ENCODE measurements around the gene SND1.

SND1 gene

DNA sequence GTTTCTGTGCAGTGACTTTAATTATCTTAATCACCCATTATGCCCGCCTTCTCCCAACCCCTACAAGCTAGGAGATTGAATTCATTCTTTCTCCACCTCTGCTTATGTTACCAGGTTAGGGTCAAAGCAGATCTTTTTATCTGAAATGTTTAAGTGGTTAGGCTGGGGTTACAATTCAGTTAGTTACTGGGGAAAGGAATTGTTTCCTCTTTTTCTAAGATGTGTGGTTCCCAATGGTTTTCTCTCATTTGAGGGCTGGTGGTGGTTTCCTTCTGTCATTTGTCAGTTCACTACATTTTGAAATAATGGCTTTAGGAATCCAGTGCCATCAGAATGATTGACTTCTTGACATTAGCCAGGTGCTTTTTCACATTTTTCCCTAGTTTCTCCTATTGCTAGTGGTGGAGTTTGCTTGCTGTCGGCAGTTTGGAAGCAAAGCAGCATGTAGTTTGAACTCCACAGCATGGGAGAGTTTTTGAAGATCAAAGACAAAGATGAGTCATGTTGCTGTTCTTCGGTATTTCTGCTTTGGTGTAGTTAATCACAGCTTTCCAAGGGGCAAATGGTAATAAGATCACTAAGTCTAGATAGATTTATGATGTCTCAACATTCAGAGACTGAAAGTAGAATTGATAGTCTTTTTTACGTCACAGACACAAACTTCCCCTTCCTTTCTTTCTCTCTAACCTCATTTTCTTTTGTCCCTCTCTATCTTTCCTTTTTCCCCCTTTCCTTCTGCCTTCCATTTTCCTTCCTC, 168.2 kb downstream of the SND1 start:
- TF ChIP-seq, protein P1, sequence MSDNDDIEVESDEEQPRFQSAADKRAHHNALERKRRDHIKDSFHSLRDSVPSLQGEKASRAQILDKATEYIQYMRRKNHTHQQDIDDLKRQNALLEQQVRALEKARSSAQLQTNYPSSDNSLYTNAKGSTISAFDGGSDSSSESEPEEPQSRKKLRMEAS (IDR thresholded peaks at IDR 0.05): no peak
- TF ChIP-seq RAD21 (IDR thresholded peaks at IDR 0.05; ENCODE audit: low read depth) (no peak), CEBPB (IDR thresholded peaks at IDR 0.05) (no peak), TCF12 (IDR thresholded peaks at IDR 0.05; ENCODE audit: low read depth) (no peak), EGR1 (IDR thresholded peaks at IDR 0.05) (no peak), NFIC (IDR thresholded peaks at IDR 0.05) (no peak), CREB1 (IDR thresholded peaks at IDR 0.05; ENCODE audit: low read depth) (no peak), ZBTB7A (IDR thresholded peaks at IDR 0.05; ENCODE audit: low read depth) (no peak), FOXM1 (IDR thresholded peaks at IDR 0.05; ENCODE audit: borderline replicate concordance, low read depth) (no peak), YY1 (IDR thresholded peaks at IDR 0.05; ENCODE audit: low read depth) (no peak), TAF1 (IDR thresholded peaks at IDR 0.05; ENCODE audit: low read depth) (no peak), TEAD4 (IDR thresholded peaks at IDR 0.05) (no peak), EP300 (IDR thresholded peaks at IDR 0.05; ENCODE audit: borderline replicate concordance) (no peak)
- TF ChIP-seq, protein P2, sequence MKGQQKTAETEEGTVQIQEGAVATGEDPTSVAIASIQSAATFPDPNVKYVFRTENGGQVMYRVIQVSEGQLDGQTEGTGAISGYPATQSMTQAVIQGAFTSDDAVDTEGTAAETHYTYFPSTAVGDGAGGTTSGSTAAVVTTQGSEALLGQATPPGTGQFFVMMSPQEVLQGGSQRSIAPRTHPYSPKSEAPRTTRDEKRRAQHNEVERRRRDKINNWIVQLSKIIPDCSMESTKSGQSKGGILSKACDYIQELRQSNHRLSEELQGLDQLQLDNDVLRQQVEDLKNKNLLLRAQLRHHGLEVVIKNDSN (IDR thresholded peaks at IDR 0.05): no peak
- TF ChIP-seq, protein P3, sequence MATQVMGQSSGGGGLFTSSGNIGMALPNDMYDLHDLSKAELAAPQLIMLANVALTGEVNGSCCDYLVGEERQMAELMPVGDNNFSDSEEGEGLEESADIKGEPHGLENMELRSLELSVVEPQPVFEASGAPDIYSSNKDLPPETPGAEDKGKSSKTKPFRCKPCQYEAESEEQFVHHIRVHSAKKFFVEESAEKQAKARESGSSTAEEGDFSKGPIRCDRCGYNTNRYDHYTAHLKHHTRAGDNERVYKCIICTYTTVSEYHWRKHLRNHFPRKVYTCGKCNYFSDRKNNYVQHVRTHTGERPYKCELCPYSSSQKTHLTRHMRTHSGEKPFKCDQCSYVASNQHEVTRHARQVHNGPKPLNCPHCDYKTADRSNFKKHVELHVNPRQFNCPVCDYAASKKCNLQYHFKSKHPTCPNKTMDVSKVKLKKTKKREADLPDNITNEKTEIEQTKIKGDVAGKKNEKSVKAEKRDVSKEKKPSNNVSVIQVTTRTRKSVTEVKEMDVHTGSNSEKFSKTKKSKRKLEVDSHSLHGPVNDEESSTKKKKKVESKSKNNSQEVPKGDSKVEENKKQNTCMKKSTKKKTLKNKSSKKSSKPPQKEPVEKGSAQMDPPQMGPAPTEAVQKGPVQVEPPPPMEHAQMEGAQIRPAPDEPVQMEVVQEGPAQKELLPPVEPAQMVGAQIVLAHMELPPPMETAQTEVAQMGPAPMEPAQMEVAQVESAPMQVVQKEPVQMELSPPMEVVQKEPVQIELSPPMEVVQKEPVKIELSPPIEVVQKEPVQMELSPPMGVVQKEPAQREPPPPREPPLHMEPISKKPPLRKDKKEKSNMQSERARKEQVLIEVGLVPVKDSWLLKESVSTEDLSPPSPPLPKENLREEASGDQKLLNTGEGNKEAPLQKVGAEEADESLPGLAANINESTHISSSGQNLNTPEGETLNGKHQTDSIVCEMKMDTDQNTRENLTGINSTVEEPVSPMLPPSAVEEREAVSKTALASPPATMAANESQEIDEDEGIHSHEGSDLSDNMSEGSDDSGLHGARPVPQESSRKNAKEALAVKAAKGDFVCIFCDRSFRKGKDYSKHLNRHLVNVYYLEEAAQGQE (IDR thresholded peaks at IDR 0.05; ENCODE audit: low read depth): no peak

DNA sequence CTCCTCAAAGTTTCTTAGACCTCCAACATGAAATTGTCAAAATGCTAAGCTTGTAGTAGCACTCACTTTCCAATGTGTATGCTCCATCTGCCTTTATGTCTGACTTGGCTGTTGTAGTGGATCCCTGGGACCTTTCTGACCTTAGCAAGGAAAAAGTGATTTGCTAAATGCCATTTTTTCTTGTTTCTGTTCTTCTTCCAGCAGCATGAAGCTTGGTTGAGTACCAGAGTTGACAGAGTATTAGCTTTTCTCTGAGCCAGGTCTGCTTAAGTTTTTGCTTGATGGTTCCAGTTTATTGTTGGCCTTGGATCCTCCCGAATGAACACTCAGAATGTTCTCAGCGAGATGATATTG, 168.7 kb downstream of the SND1 start:
- no peak for TF ChIP-seq TCF12 (IDR thresholded peaks at IDR 0.05; ENCODE audit: low read depth)
- no peak for TF ChIP-seq EP300 (IDR thresholded peaks at IDR 0.05; ENCODE audit: borderline replicate concordance)
- TF ChIP-seq, protein P1 (IDR thresholded peaks at IDR 0.05): no peak
- TF ChIP-seq TAF1 (IDR thresholded peaks at IDR 0.05; ENCODE audit: low read depth): no peak
- TF ChIP-seq CREB1 (IDR thresholded peaks at IDR 0.05; ENCODE audit: low read depth): no peak
- no peak for TF ChIP-seq RAD21 (IDR thresholded peaks at IDR 0.05; ENCODE audit: low read depth)
- no peak for TF ChIP-seq ZBTB7A (IDR thresholded peaks at IDR 0.05; ENCODE audit: low read depth)
- no peak for TF ChIP-seq FOXM1 (IDR thresholded peaks at IDR 0.05; ENCODE audit: borderline replicate concordance, low read depth)
- TF ChIP-seq, protein P2 (IDR thresholded peaks at IDR 0.05): no peak
- TF ChIP-seq TEAD4 (IDR thresholded peaks at IDR 0.05): no peak
- no peak for TF ChIP-seq EGR1 (IDR thresholded peaks at IDR 0.05)
- no peak for TF ChIP-seq YY1 (IDR thresholded peaks at IDR 0.05; ENCODE audit: low read depth)
- no peak for TF ChIP-seq NFIC (IDR thresholded peaks at IDR 0.05)
- TF ChIP-seq, protein P3 (IDR thresholded peaks at IDR 0.05; ENCODE audit: low read depth): no peak
- no peak for TF ChIP-seq CEBPB (IDR thresholded peaks at IDR 0.05)

DNA sequence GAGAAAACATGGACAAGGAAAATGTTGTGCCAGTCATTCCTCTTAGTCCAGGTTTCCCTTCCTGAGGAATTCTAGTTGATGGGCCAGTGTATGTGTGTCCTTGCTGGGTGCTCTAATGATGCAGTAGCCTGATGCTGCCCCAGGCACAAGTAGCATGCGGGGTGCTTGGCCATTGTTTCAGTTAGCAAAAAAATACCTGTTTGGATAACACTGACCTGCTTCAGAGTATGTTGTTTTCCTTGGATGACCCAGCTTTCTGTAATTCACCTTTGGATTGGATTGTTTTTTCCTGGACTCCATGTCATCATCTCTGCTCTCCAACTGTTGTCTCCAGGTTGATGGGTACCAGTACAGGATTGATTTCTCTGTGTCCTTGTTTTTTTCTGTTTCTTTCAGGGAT, 169.2 kb downstream of the SND1 start:
- TF ChIP-seq NFIC (IDR thresholded peaks at IDR 0.05): no peak
- TF ChIP-seq TAF1 (IDR thresholded peaks at IDR 0.05; ENCODE audit: low read depth): no peak
- TF ChIP-seq, protein P1 (IDR thresholded peaks at IDR 0.05): no peak
- TF ChIP-seq YY1 (IDR thresholded peaks at IDR 0.05; ENCODE audit: low read depth): no peak
- no peak for TF ChIP-seq TCF12 (IDR thresholded peaks at IDR 0.05; ENCODE audit: low read depth)
- TF ChIP-seq, protein P3 (IDR thresholded peaks at IDR 0.05; ENCODE audit: low read depth): no peak
- no peak for TF ChIP-seq TEAD4 (IDR thresholded peaks at IDR 0.05)
- no peak for TF ChIP-seq ZBTB7A (IDR thresholded peaks at IDR 0.05; ENCODE audit: low read depth)
- TF ChIP-seq RAD21 (IDR thresholded peaks at IDR 0.05; ENCODE audit: low read depth): no peak

Measured in Ishikawa (cell line).